HepG2 (cell line): ENCODE results near the gene S100A5.
"Not testable (repeated sequence)": the region's sequence is repeated elsewhere in the genome, so short reads cannot be mapped to it uniquely, and the experiment has no call there.

Experiments used
- NFE2L1 ChIP-seq: sonication (generic); formaldehyde crosslinking; IDR thresholded peaks from 2 replicates; pipeline ENCODE4 v1.4.0; 2020; ENCODE audit warnings: missing genetic modification reagents, mild to moderate bottlenecking, borderline replicate concordance
- POLR2AphosphoS5 ChIP-seq: IDR thresholded peaks from 2 replicates; pipeline ENCODE4 v1.6.1; 2012; ENCODE audit warnings: low read depth, low read length
- TAF1 ChIP-seq: sonication (generic); formaldehyde crosslinking; IDR thresholded peaks from 2 replicates; pipeline ENCODE4 v1.4.0; 2020; ENCODE audit warnings: missing genetic modification reagents
- ZNF20 ChIP-seq: sonication (generic); formaldehyde crosslinking; IDR thresholded peaks from 2 replicates; pipeline ENCODE4 v1.4.0; 2020; ENCODE audit warnings: mild to moderate bottlenecking, moderate library complexity, missing genetic modification reagents
- TF ChIP-seq, protein P1 (sequence below): sonication (generic); formaldehyde crosslinking; IDR thresholded peaks from 2 replicates; pipeline ENCODE4 v1.4.0; 2020; ENCODE audit warnings: missing genetic modification reagents
- TF ChIP-seq, protein P2 (sequence below): sonication (generic); formaldehyde crosslinking; IDR thresholded peaks from 2 replicates; pipeline ENCODE4 v1.5.1; 2020; ENCODE audit warnings: mild to moderate bottlenecking, missing genetic modification reagents, borderline replicate concordance
- TF ChIP-seq, protein P3 (sequence below): sonication (generic); formaldehyde crosslinking; IDR thresholded peaks from 2 replicates; pipeline ENCODE4 v1.5.0; 2020; ENCODE audit warnings: mild to moderate bottlenecking, missing genetic modification reagents, moderate library complexity

DNA sequence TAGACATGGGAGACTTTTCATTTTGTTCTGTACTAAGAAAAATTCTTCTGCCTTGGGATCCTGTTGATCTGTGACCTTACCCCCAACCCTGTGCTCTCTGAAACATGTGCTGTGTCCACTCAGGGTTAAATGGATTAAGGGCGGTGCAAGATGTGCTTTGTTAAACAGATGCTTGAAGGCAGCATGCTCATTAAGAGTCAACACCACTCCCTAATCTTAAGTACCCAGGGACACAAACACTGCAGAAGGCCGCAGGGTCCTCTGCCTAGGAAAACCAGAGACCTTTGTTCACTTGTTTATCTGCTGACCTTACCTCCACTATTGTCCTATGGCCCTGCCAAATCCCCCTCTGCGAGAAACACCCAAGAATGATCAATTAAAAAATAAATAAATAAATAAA is 42.8 kb upstream of the S100A5 start:
- TF ChIP-seq ZNF20 (CRISPR knock-in tag); NFE2L1 (CRISPR knock-in tag); POLR2AphosphoS5; TAF1 (CRISPR knock-in tag): not testable (repeated sequence)
- TF ChIP-seq, protein P1, sequence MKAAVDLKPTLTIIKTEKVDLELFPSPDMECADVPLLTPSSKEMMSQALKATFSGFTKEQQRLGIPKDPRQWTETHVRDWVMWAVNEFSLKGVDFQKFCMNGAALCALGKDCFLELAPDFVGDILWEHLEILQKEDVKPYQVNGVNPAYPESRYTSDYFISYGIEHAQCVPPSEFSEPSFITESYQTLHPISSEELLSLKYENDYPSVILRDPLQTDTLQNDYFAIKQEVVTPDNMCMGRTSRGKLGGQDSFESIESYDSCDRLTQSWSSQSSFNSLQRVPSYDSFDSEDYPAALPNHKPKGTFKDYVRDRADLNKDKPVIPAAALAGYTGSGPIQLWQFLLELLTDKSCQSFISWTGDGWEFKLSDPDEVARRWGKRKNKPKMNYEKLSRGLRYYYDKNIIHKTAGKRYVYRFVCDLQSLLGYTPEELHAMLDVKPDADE: not testable (repeated sequence)
- TF ChIP-seq, protein P2, sequence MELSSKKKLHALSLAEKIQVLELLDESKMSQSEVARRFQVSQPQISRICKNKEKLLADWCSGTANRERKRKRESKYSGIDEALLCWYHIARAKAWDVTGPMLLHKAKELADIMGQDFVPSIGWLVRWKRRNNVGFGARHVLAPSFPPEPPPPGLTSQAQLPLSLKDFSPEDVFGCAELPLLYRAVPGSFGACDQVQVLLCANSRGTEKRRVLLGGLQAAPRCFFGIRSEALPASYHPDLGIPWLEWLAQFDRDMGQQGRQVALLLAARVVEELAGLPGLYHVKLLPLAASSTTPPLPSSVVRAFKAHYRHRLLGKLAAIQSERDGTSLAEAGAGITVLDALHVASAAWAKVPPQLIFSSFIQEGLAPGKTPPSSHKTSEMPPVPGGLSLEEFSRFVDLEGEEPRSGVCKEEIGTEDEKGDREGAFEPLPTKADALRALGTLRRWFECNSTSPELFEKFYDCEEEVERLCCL: not testable (repeated sequence)
- TF ChIP-seq, protein P3, sequence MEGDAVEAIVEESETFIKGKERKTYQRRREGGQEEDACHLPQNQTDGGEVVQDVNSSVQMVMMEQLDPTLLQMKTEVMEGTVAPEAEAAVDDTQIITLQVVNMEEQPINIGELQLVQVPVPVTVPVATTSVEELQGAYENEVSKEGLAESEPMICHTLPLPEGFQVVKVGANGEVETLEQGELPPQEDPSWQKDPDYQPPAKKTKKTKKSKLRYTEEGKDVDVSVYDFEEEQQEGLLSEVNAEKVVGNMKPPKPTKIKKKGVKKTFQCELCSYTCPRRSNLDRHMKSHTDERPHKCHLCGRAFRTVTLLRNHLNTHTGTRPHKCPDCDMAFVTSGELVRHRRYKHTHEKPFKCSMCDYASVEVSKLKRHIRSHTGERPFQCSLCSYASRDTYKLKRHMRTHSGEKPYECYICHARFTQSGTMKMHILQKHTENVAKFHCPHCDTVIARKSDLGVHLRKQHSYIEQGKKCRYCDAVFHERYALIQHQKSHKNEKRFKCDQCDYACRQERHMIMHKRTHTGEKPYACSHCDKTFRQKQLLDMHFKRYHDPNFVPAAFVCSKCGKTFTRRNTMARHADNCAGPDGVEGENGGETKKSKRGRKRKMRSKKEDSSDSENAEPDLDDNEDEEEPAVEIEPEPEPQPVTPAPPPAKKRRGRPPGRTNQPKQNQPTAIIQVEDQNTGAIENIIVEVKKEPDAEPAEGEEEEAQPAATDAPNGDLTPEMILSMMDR (CRISPR knock-in tag): not testable (repeated sequence)
